Activated T-cell treated with anti-CD3 and anti-CD28 coated beads, Interleukin-2, amount 50 U/mL, for 1 hour (primary cell): Measurements from ENCODE around the gene EMILIN2.
A peak's percentile ranks its signal among the peaks of the same experiment; 100 is the strongest.
"Not testable (repeated sequence)": the region's sequence is repeated elsewhere in the genome, so short reads cannot be mapped to it uniquely, and the experiment has no call there.

Experiments used
- DNase-seq: peaks from one replicate; pipeline ENCODE4 v3.0.0-alpha.2; 2020

The EMILIN2 gene

GRCh38 chr18:2846636-2847316, at the start of gene EMILIN2:
TSS of gene EMILIN2 (plus strand) at chr18:2847006. CDS start at chr18:2847189, 183 bp downstream.
- peak; percentile 61 for DNase-seq

GRCh38 chr18:2797951-2798350, 48.9 kb upstream of the EMILIN2 start:
- no peak for DNase-seq

- no peak for DNase-seq
Measured at GRCh38 chr18:2799369-2799768, 47.4 kb upstream of the EMILIN2 start.

- no peak for DNase-seq
Measured at GRCh38 chr18:2805970-2806943, 40.5 kb upstream of the EMILIN2 start.

- not testable (repeated sequence) for DNase-seq
Measured at GRCh38 chr18:2808640-2809039, 38.2 kb upstream of the EMILIN2 start.

GRCh38 chr18:2809666-2810183, 37.1 kb upstream of the EMILIN2 start:
- DNase-seq: not testable (repeated sequence)

- no peak for DNase-seq
Measured at GRCh38 chr18:2811416-2811815, 35.4 kb upstream of the EMILIN2 start.

GRCh38 chr18:2814928-2815327, 31.9 kb upstream of the EMILIN2 start:
- DNase-seq: no peak

- no peak for DNase-seq
Measured at GRCh38 chr18:2818281-2818680, 28.5 kb upstream of the EMILIN2 start.

GRCh38 chr18:2821695-2822094, 25.1 kb upstream of the EMILIN2 start:
- DNase-seq: no peak

GRCh38 chr18:2822213-2822921, 24.4 kb upstream of the EMILIN2 start:
- DNase-seq: no peak

- no peak for DNase-seq
Measured at GRCh38 chr18:2823202-2823601, 23.6 kb upstream of the EMILIN2 start.

- no peak for DNase-seq
Measured at GRCh38 chr18:2823966-2824365, 22.8 kb upstream of the EMILIN2 start.

- no peak for DNase-seq
Measured at GRCh38 chr18:2824865-2825264, 21.9 kb upstream of the EMILIN2 start.

- DNase-seq: no peak
Measured at GRCh38 chr18:2825613-2826175, 21.1 kb upstream of the EMILIN2 start.

- no peak for DNase-seq
Measured at GRCh38 chr18:2826581-2826980, 20.2 kb upstream of the EMILIN2 start.

GRCh38 chr18:2827061-2827460, 19.7 kb upstream of the EMILIN2 start:
- DNase-seq: no peak

GRCh38 chr18:2836118-2836517, 10.7 kb upstream of the EMILIN2 start:
- not testable (repeated sequence) for DNase-seq

- DNase-seq: not testable (repeated sequence)
Measured at GRCh38 chr18:2837290-2837689, 9.5 kb upstream of the EMILIN2 start.

- no peak for DNase-seq
Measured at GRCh38 chr18:2839202-2839601, 7.6 kb upstream of the EMILIN2 start.

GRCh38 chr18:2840521-2840920, 6.3 kb upstream of the EMILIN2 start:
- DNase-seq: no peak

GRCh38 chr18:2843146-2843545, 3.7 kb upstream of the EMILIN2 start:
- no peak for DNase-seq

- DNase-seq: no peak
Measured at GRCh38 chr18:2845172-2845571, 1.6 kb upstream of the EMILIN2 start.
